GM18907 (cell line): ENCODE data around the gene FHL5.
"Not testable (repeated sequence)": the region's sequence is repeated elsewhere in the genome, so short reads cannot be mapped to it uniquely, and the experiment has no call there.

Experiments
- ATAC-seq: cut with Tn5 transposase; IDR thresholded peaks from one replicate; pipeline ENCODE4 v1.9.1; 2021; ENCODE audit warnings: mild to moderate bottlenecking, moderate library complexity; ENCODE audit not compliant: unreplicated experiment

Gene FHL5

DNA sequence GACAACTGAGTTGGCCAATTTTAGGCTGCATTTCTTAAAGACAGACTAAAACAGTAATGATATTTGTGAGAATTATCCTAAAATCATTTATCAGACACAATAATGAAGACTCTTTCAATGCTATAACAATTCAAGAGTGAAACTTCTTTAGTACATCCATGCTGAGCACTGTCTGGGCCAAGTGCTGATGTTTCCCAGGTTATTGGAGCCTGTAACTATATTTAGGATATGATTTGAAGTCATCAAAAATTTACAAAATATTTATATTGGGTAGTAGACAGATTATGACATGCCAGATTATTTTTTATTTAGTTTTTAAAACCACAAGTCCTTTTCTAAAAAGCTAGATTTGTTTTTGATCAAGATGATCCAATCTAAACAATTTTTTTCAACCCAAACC is 45.1 kb downstream of the FHL5 start:
- no peak for ATAC-seq

GRCh38 chr6:96610019-96610418 is 47.1 kb downstream of the FHL5 start:
- peak; percentile 51 for ATAC-seq

GRCh38 chr6:96611342-96611991 is 48.5 kb downstream of the FHL5 start:
- peak; percentile 76 for ATAC-seq

DNA sequence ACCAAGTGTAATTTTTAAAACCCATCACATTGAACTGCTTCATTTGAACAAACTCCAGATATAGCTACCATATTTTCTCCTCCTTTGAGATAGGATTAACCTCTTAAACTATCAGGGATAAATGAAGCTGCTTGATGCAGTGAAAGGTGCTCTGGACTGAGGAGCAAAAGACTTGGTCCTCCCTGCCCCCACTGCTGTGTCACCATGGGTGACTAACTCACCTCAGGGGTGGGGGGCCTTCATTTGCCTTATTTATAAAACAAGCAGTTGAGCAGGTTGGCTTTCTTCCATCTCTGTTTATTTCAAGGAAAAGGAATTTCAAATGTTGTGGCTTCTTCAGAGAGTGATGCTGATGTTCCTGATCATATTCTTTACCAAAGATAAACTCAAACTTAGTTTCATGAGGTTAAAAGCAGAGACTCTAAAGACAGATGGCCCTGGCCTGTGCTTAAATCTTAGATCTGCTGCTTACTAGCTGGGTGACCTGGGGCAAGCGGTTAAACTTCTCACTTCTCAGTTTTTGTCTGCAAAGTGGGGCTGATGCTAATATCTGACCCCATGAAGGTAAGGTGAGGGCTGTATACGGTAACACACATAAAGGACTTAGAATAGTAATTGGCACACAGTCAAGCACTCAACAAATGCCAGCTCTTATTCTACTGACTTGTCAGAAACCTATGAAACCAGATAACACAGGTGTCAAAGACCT is 50.5 kb downstream of the FHL5 start:
- ATAC-seq = peak; percentile 43

GRCh38 chr6:96620851-96621250 is 57.9 kb downstream of the FHL5 start:
- ATAC-seq = no peak

DNA sequence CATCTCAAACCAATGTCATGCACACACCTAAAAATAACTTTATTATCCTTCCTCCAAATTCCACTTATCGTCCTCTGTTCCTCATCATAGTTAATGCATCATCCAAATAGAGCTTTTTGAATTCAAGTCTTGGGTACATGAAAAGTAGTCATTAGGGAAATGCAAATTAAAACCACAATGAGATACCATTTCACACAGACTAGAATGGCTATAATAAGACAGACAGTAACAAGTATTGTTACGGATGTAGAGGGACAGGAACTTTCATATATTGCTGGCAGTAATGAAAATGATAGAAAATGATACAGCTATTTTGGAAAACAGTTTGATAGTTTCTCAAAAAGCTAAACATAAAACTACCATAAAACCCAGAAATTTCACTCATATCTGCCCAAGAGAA is 59.1 kb downstream of the FHL5 start:
- peak; percentile 55 for ATAC-seq

GRCh38 chr6:96624957-96625356 is 62.0 kb downstream of the FHL5 start:
- ATAC-seq = peak; percentile 58

DNA sequence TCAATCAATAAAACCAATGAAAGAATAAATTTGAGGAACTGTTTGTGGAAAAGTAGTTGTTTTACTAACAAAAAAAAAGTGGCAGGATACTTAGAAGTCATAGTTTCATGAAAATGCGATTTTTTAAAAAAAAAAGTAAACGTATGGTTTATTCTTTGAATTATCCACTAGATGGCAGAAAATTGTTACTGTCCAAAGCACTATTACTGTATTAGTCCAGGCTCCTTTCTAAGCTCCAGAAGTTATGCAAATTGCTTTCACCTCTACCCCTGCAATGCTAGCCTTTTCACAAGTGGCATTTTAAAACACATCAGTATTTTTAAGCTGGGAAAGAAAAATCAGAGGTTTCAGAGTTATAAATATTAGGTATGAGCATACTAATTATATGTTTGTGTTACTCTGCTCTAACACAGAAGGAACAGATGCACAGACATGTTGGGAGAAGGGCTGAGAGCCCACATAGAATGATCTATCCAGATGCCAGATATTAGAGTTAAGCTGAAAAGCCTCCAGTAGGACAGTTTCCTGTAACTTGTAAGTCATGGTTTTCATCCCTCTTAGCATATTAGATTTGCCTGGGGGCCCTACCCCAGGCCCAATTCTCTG is 63.9 kb downstream of the FHL5 start:
- ATAC-seq = peak; percentile 92

GRCh38 chr6:96631248-96631647 is 68.3 kb downstream of the FHL5 start:
- no peak for ATAC-seq

DNA sequence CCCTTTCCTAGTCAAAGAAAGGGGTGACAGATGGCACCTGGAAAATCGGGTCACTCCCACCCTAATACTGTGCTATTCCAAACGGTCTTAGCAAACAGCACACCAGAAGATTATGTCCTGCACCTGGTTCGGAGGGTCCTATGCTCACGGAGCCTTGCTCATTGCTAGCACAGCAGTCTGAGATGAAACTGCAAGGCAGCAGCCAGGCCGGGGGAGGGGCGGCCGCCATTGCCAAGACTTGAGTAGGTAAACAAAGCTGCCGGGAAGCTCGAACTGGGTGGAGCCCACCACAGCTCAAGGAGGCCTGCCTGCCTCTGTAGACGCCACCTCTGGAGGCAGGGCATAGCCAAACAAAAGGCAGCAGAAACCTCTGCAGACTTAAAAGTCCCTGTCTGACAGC is 75.1 kb downstream of the FHL5 start:
- not testable (repeated sequence) for ATAC-seq

DNA sequence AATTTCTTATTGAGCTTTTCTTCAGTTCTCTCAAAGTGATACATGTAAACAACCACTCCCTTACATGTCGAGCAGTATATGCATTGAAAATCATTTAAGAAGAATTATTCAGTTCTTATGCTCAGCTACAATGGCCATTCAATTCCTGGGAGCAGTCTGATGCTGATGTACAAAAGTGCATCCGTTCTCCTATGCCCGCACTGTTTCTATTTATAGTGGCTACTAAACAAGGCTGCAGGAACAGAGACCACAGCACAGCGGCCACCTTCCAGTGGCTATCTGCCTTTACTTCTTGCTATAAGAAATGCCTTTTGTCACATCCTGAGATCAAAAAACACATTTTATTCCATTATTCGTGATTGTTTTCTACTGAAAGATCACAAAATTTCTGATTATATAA is 82.2 kb downstream of the FHL5 start:
- ATAC-seq = no peak

DNA sequence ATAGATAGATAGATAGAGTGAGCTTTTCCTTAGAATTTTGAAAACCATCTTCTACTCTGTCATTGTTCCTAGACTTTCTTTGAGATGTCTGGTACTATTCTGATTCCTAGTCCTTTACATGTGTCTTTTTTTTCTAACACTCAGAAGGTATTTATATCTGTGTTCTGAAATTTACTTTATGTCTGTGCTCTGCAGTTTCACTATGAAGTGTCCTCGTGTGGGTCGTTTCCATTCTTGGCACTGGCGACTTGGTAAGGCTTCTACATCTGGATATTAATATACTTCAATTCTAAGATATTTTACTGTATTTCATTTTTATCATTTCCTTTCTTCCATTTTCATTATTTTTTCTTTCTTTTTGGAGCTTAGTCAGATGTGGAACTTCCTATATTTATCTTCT is 87.0 kb downstream of the FHL5 start:
- no peak for ATAC-seq

GRCh38 chr6:96651816-96652215 is 88.9 kb downstream of the FHL5 start:
- peak; percentile 73 for ATAC-seq

DNA sequence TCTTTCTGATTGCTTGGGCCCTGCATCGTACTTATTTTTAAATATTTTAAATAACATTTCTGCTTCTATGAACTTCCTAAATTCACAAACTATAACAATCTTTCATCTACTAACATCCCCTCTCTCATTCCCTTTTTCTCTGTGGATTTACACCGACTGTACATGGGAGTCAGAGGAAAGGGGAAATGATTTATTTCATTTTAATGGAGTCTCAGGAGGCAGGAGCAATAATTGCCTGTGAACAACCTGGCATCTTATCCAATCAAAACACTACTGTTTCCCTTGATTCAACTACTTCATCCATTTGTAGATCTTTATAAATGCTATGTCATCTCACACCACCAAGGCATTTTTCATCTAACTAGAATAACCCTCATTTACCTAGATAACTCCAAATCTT is 89.6 kb downstream of the FHL5 start:
- ATAC-seq = no peak

- no peak for ATAC-seq
Measured at GRCh38 chr6:96653181-96653580, 90.3 kb downstream of the FHL5 start.

DNA sequence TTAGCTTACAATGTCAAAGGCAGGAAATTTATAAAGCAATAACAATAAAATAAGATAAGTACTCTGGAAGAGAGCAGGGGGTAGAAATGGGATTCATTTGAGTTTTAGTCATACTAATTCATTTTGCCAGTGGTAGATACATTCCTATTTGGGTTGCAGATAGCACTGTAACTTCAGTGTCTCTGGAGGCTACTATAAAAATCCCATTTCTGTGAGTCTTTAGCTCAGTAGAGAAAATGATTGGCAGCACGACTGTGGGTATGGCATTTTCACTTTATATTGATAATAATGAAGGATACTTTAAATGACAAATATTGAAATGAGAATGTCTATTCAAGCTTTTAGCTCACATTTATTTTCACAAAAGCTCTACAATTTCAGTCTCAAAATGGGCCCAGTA is 93.6 kb downstream of the FHL5 start:
- no peak for ATAC-seq

DNA sequence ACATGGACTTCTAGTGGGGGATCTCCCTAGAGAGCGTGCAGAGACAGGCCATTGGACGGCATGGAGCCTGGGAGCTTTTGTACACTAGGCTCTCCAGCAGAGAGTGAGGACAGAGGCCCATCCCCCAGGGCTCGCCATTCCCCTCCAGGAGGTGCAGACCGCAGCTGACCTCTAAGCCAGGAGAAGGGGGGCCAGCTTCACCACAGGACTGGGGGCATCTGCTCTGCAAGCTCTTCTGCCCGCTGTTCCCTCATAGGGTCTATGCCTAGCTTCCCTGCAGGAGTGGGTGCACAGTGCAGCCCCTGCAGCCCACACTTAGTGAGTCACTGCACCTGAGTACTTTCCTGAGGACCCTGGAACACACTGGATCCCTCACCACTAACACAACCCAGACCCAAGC is 94.4 kb downstream of the FHL5 start:
- ATAC-seq = no peak

GRCh38 chr6:96659084-96659845 is 96.3 kb downstream of the FHL5 start:
- no peak for ATAC-seq
